GM18526 (cell line): ENCODE results near the gene ANGPTL2.

ENCODE experiments used
- POLR2A ChIP-seq: IDR thresholded peaks from 3 replicates; pipeline ENCODE4 v1.6.1; 2011; ENCODE audit not compliant: insufficient read length; ENCODE audit errors: extremely low read depth

ANGPTL2 gene

GRCh38 chr9:127067603-127068220 is 54.7 kb downstream of the ANGPTL2 start:
- TF ChIP-seq POLR2A, result no peak

DNA sequence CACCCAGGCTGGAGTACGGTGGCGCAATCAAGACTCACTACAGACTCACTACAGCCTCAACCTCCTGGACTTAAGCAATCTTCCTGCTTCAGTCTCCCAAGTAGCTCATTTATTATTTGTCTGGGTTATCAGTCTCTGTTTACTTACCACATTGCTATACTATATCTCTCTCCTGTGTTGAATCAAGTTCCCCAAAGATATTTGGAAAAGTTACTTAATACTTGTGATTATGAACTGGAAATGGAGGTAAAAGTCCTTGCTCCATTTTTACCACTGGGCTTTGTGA is 55.6 kb downstream of the ANGPTL2 start:
- no peak for TF ChIP-seq POLR2A

- TF ChIP-seq POLR2A, result no peak
Measured at GRCh38 chr9:127066060-127066850, 56.2 kb downstream of the ANGPTL2 start.

DNA sequence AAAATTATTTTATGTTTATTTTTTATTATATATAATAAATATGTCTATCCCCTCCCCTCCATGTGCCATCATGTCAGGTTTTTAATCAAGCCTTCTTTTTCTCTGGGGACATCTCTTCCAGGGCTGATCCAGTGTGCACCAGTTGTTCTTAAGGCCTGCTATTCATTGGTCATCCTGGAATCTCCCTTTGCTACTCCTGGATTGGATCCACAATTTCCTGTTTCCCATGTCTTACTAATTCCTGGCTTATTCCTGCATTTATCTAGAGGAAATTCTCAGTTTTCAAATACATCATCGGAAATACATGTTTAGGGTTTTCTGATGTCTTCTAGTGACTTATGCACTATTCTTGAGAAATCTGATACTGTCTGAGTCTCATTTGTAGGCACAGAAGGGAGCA is 56.8 kb downstream of the ANGPTL2 start:
- TF ChIP-seq POLR2A, result no peak

DNA sequence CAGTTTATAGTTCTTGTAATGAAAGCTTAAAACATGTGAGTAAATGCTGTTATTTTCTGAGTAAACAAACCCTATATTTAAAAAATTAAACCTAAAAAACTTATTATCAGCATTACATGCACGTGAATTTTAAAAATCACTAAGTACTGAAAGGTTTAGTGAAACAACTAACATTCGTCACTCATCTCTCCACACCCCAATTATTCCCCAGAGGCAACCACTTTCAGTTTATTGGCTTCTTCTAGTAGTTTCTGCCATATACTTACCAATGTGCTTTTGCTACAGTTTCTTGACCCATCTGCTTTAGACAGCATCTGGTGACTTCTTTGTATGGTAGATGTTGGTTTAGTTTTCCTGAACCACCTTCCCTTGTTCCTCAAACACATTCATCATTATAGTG is 58.1 kb downstream of the ANGPTL2 start:
- TF ChIP-seq POLR2A, result no peak

DNA sequence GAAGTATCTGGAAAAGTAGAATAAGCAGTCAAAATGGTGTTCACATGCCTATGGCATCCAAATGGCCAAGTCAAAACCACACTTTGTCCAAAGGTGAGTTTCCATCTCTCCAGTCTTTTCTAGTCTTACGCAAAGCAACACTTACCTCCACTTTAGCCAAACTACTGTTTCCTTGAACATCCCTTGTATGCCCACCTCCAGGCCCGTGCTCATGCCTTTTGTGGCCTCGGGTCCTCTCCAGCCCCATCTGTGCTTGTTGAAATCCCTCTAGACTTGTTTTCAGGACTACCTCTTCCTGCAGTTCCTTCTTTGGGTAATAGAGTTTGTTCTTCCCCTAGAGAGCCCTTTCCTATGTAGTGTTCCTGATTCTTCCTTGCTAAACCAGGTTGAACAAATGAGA is 61.0 kb downstream of the ANGPTL2 start:
- no peak for TF ChIP-seq POLR2A

DNA sequence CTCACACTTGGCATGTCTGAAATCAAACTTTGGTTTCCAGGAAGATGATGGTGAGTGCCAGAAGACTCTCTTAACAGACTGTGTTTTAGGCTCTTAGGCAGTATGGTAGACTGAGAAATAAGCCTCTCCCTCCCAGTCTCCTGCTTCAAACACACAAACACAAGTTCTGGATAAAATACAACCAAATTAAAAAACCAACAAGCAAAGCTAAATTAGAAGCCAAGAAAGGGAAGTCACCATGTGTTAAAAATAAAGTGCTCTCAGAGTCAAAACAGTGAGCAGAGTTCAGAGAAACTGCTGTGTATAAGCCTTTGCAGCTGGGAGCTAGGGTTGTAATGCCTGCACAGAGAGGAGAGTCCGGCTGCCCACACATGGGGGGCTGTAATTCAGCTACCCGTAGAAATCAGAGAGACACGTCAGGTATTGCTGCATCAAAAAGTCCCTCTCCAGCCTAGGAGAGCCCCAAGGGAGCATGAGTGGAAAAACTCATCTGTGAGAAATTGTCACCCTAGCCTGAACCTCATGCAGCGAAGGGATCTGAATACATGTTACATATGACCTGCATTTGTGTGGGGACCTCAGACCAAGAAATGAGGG is 62.6 kb downstream of the ANGPTL2 start:
- no peak for TF ChIP-seq POLR2A

GRCh38 chr9:127059030-127059429 is 63.4 kb downstream of the ANGPTL2 start:
- TF ChIP-seq POLR2A, result no peak

DNA sequence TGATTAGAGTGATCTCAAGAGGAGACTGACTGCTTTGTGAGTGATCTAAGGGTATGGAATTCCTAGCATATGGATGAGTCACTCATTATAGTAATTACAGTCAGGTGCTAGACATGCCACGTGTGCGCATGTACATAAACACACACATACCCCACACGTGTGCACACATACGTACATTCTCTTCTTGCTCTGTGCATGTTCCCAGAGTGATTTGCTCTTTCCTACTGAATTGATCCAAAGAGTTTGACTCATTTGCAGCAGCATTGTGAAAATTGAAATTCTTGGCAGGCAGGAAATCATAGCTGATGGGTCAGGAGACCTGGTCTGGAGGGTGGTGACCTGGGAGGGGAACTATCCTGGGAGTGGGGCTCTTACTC is 63.8 kb downstream of the ANGPTL2 start:
- TF ChIP-seq POLR2A, result no peak

- TF ChIP-seq POLR2A, result no peak
Measured at GRCh38 chr9:127058011-127058644, 64.3 kb downstream of the ANGPTL2 start.

GRCh38 chr9:127056446-127056845 is 66.0 kb downstream of the ANGPTL2 start:
- TF ChIP-seq POLR2A, result no peak

DNA sequence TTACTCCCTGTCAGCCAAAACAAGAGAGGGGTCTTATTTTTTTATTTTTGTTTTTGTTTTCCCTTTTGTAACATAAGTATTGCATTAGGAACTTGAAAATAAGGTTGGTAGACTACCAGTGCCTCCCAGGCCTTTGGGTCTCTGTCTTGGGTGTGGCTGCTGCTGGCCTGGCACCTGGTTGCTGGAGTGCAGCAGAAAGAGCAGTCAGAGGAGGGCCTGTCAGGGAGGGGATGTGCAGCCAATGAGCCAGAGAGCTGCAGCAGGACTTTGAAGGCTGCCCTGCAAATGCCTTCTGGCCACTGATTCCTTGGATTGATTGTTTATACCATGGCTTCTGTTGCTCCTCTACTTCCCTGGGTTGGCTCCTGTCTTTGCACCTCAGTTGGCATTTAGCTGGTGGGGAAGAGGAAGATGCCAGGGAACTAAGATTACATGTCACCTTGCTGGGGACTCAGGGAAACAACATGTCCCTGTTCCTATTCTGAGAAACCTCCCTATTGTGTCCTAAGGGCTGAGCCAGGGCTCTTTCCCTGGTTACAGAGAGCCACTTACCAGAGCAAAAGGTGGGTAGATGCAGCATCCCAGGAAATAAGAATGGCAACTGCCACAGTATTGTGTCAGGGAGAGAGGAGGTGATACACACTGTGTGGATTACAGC is 66.6 kb downstream of the ANGPTL2 start:
- no peak for TF ChIP-seq POLR2A

GRCh38 chr9:127053960-127054359 is 68.5 kb downstream of the ANGPTL2 start:
- no peak for TF ChIP-seq POLR2A

- no peak for TF ChIP-seq POLR2A
Measured at GRCh38 chr9:127053057-127053821, 69.2 kb downstream of the ANGPTL2 start.
